B cell (primary cell): ENCODE measurements around the gene EXOC6B.

Experiments used
- CTCF ChIP-seq: fragments of 200-600 bp; IDR thresholded peaks from one replicate; pipeline ENCODE4 v1.8.0; 2022; ENCODE audit warnings: antibody characterized with exemption, mild to moderate bottlenecking
- EZH2 ChIP-seq: IDR thresholded peaks from 2 replicates; pipeline ENCODE4 v1.6.1; 2012; ENCODE audit warnings: borderline replicate concordance, low read depth, mild to moderate bottlenecking, moderate library complexity, low read length; ENCODE audit not compliant: insufficient read depth, poor library complexity, severe bottlenecking

- TF ChIP-seq CTCF (no peak), EZH2 (no peak)
Observed at GRCh38 chr2:72145658-72146329, 680.0 kb downstream of the EXOC6B start.
